HepG2 (cell line): ENCODE results near the gene SLC6A12. TPM values are rescaled to one million over a fixed set of nuclear protein-coding genes. Genes with fewer than 3 reads are reported as not detected.

ENCODE experiments used
- ATAC-seq: fragments of 200-7000 bp; cut with Tn5 transposase; 3 replicates; pipeline ENCODE4 v1.9.1; 2020; ENCODE audit warnings: mild to moderate bottlenecking, moderate library complexity
- BruUV-seq: library from RNA; stranded (reverse); fragments of 400-500 nt; replicated peaks from 2 replicates; lab custom pipeline; 2021; lab: Mats Ljungman, UMichigan
- CTCF ChIA-PET: fragments of 300-600 bp; formaldehyde crosslinking; extraction: SDS; loops from one replicate; lab custom pipeline; 2021; ENCODE audit warnings: low total read pairs, inconsistent platforms, low intra/inter-chr PET ratio; lab: Yijun Ruan, JAX
- POLR2A ChIA-PET: fragments of 350-600 bp; sonication (Branson Sonifier 250); formaldehyde crosslinking; loops from one replicate; lab custom pipeline; 2020; ENCODE audit warnings: antibody characterized with exemption, inconsistent platforms; lab: Yijun Ruan, JAX
- DNase-seq: peaks from one replicate; pipeline ENCODE4 v3.0.0-alpha.2; 2015; ENCODE audit warnings: low spot score
- FAIRE-seq: peaks from 3 replicates; lab custom pipeline; 2011; peaks lifted over from hg19 to GRCh38; lab: Jason Lieb, UNC
- H2AFZ ChIP-seq: one replicate; pipeline ENCODE4 v1.6.1; 2011; ENCODE audit warnings: low read length, inconsistent platforms
- H3K27ac ChIP-seq: fragments of 300-600 bp; 3 replicates; pipeline ENCODE4 v1.8.0; 2011; ENCODE audit warnings: mixed run types, mild to moderate bottlenecking, mixed read lengths, low read length, inconsistent platforms; ENCODE audit not compliant: insufficient read depth; ENCODE audit errors: extremely low read length
- H3K27me3 ChIP-seq, 2 experiments: fragments of 200-600 bp in 1 of 2; 2 replicates in 1 of 2; 3 replicates in 1 of 2; pipeline versions ENCODE4 v1.6.0 to v1.8.0; 2011; ENCODE audit warnings: low read length in 2 of 2, mild to moderate bottlenecking in 2 of 2, moderate library complexity in 2 of 2, inconsistent platforms in 1 of 2; ENCODE audit not compliant: insufficient read depth in 2 of 2, control insufficient read depth in 1 of 2
- H3K36me3 ChIP-seq, 2 experiments: fragments of 200-600 bp in 1 of 2; replicated peaks in 1 of 2; 2 replicates in 1 of 2; 3 replicates in 1 of 2; pipeline versions ENCODE4 v1.5.1 to v1.8.0; 2011; ENCODE audit warnings: low read length in 2 of 2, inconsistent platforms in 1 of 2; ENCODE audit not compliant: insufficient read depth in 2 of 2, control insufficient read depth in 1 of 2
- H3K4me1 ChIP-seq: 2 replicates; pipeline ENCODE4 v1.5.1; 2012; ENCODE audit warnings: low read length, inconsistent platforms; ENCODE audit not compliant: insufficient read depth
- H3K4me2 ChIP-seq: 2 replicates; pipeline ENCODE4 v1.6.0; 2011; ENCODE audit warnings: low read depth, low read length, inconsistent platforms
- H3K4me3 ChIP-seq, 3 experiments: fragments of 200-600 bp in 1 of 3; sonication (generic), shearing (Covaris generic) in 1 of 3; replicated peaks in 1 of 3; 2 replicates each; pipeline ENCODE4 v1.5.1; 2011 to 2016; ENCODE audit warnings: low read length in 3 of 3, inconsistent platforms in 2 of 3, low read depth in 2 of 3, mild to moderate bottlenecking in 2 of 3, control low read depth in 1 of 3, mixed read lengths in 1 of 3; ENCODE audit not compliant: insufficient read depth in 1 of 3
- H3K79me2 ChIP-seq: one replicate; pipeline ENCODE4 v1.6.1; 2011; ENCODE audit warnings: low read length, inconsistent platforms; ENCODE audit not compliant: insufficient read depth
- H3K9ac ChIP-seq: 2 replicates; pipeline ENCODE4 v1.6.0; 2011; ENCODE audit warnings: mild to moderate bottlenecking, low read depth, low read length, inconsistent platforms; ENCODE audit not compliant: insufficient read depth
- H3K9me3 ChIP-seq: 2 replicates; pipeline ENCODE4 v1.5.1; 2012; ENCODE audit warnings: mild to moderate bottlenecking, low read length
- H4K20me1 ChIP-seq: 2 replicates; pipeline ENCODE4 v1.6.0; 2011; ENCODE audit warnings: inconsistent platforms, mild to moderate bottlenecking, low read length, moderate library complexity; ENCODE audit not compliant: insufficient read depth
- HES4 ChIP-seq: sonication (generic); formaldehyde crosslinking; IDR thresholded peaks from 2 replicates; pipeline ENCODE4 v1.9.0; 2021; ENCODE audit warnings: mild to moderate bottlenecking, missing genetic modification reagents, borderline replicate concordance
- NFRKB ChIP-seq: fragments of 450-650 bp; IDR thresholded peaks from 2 replicates; pipeline ENCODE4 v1.6.1; 2017
- SMAD1 ChIP-seq: sonication (generic); formaldehyde crosslinking; IDR thresholded peaks from 2 replicates; pipeline ENCODE4 v1.4.0; 2020; ENCODE audit warnings: missing genetic modification reagents, low read depth, mild to moderate bottlenecking, borderline replicate concordance
- ZC3H13 ChIP-seq: sonication (generic); formaldehyde crosslinking; IDR thresholded peaks from 2 replicates; pipeline ENCODE4 v1.8.1; 2023; ENCODE audit warnings: mild to moderate bottlenecking, missing genetic modification reagents, moderate library complexity
- ZIK1 ChIP-seq: sonication (generic); formaldehyde crosslinking; IDR thresholded peaks from 2 replicates; pipeline ENCODE4 v1.5.0; 2020; ENCODE audit warnings: mild to moderate bottlenecking, low read depth, missing genetic modification reagents, borderline replicate concordance
- ZNF276 ChIP-seq: sonication (generic); formaldehyde crosslinking; IDR thresholded peaks from 2 replicates; pipeline ENCODE4 v1.4.0; 2020; ENCODE audit warnings: mild to moderate bottlenecking, low read depth, missing genetic modification reagents
- ZNF33B ChIP-seq: sonication (generic); formaldehyde crosslinking; IDR thresholded peaks from 2 replicates; pipeline ENCODE4 v1.5.1; 2020; ENCODE audit warnings: mild to moderate bottlenecking, missing genetic modification reagents
- ZNF354B ChIP-seq: sonication (generic); formaldehyde crosslinking; IDR thresholded peaks from 2 replicates; pipeline ENCODE4 v1.8.0; 2022; ENCODE audit warnings: mild to moderate bottlenecking, missing genetic modification reagents
- ZNF569 ChIP-seq: sonication (generic); formaldehyde crosslinking; IDR thresholded peaks from 2 replicates; pipeline ENCODE4 v1.5.0; 2020; ENCODE audit warnings: mild to moderate bottlenecking, missing genetic modification reagents, moderate library complexity, borderline replicate concordance
- ZNF619 ChIP-seq: sonication (generic); formaldehyde crosslinking; IDR thresholded peaks from 2 replicates; pipeline ENCODE4 v1.4.0; 2020; ENCODE audit warnings: mild to moderate bottlenecking, missing genetic modification reagents
- ZSCAN21 ChIP-seq: sonication (generic); formaldehyde crosslinking; IDR thresholded peaks from 2 replicates; pipeline ENCODE4 v1.8.0; 2022; ENCODE audit warnings: mild to moderate bottlenecking, missing genetic modification reagents, moderate library complexity, borderline replicate concordance
- WGBS: methylation state at CpG from one replicate; pipeline ENCODE4 v1.1.6; 2017; ENCODE audit warnings: low lambda C conversion rate; 5-methylcytosine and 5-hydroxymethylcytosine counted together
- in situ Hi-C: cut with HindIII; loops from 2 replicates; pipeline ENCODE4 v1.10.0; 2017; ENCODE audit warnings: low pct_unique_long_range_greater_than_20kb; ENCODE audit not compliant: extremely low pct_ligation_motif_present
- intact Hi-C: fragments of 100-400 bp; cut with micrococcal nuclease; formaldehyde crosslinking; loops from one replicate; pipeline ENCODE4 v1.10.0; 2022; ENCODE audit not compliant: unreplicated experiment
- polyA plus RNA-seq, 8 experiments: library from polyadenylated mRNA; depleted of rRNA in 3 of 8; stranded (reverse) in 7 of 8; unstranded in 1 of 8; fragments of >200 nt; fragmentation: Illumina TruSeq in 4 of 8; extraction: Trizol in 4 of 8; gene quantifications; 2 replicates each; pipeline versions ENCODE4 v1.2.1 to v1.2.3, GENCODE V29; 2011 to 2016; ENCODE audit warnings: low read depth in 4 of 8, missing spikeins in 1 of 8, mixed read lengths in 1 of 8; ENCODE audit not compliant: insufficient read depth in 1 of 8
- total RNA-seq, 5 experiments: library from RNA; depleted of rRNA; stranded (reverse); fragments of >200 nt; fragmentation: Illumina TruSeq; extraction: Trizol; gene quantifications; 2 replicates each; pipeline ENCODE4 v1.2.3, GENCODE V29; 2016; ENCODE audit warnings: low read depth in 1 of 5
- TF ChIP-seq, protein P1 (sequence below): sonication (generic); formaldehyde crosslinking; IDR thresholded peaks from 2 replicates; pipeline ENCODE4 v1.4.0; 2020; ENCODE audit warnings: mild to moderate bottlenecking, missing genetic modification reagents
- TF ChIP-seq, protein P2 (sequence below): sonication (generic); formaldehyde crosslinking; IDR thresholded peaks from 2 replicates; pipeline ENCODE4 v1.4.0; 2020; ENCODE audit warnings: missing genetic modification reagents, mild to moderate bottlenecking, borderline replicate concordance
- TF ChIP-seq, protein P3 (sequence below): sonication (generic); formaldehyde crosslinking; IDR thresholded peaks from 2 replicates; pipeline ENCODE4 v1.8.0; 2023; ENCODE audit warnings: mild to moderate bottlenecking, missing genetic modification reagents

SLC6A12 gene
- total and polyA plus RNA-seq, 2 of the 13 experiments (the other 11 are each of a cell fraction or from before 2014, with no cell fraction given): 3.7 to 18.8 TPM

- FAIRE-seq (no peak), ATAC-seq (no peak), DNase-seq (no peak)
- no peak overlapping the region for H2AFZ ChIP-seq
- no peak overlapping the region for H3K27ac ChIP-seq
- WGBS: 30% methylated on average over 13 of the region's 22 CpGs
- no peaks in the 10 kb centered on the region for H3K79me2 ChIP-seq
- in situ Hi-C loops (no loop called here), intact Hi-C loops (no loop called here)
- H3K9me3 ChIP-seq: no peaks in the 10 kb centered on the region
- no peaks in the 10 kb centered on the region for H3K36me3 ChIP-seq
- H3K4me3 ChIP-seq: no peak overlapping the region
- H3K4me2 ChIP-seq: no peak overlapping the region
- POLR2A ChIA-PET: no interaction called here
- BruUV-seq: no TSS peak
- 0 out of 2 replicates have a peak, but pooled peaks cover 3% of the 10 kb centered on the region for H4K20me1 ChIP-seq
- CTCF ChIA-PET: interaction anchor here (0.8 to 1.2 kb wide), 2 partner anchors 20 to 51 kb away, joined by 3 to 4 read pairs; no protein-coding TSS in a partner anchor
- no peak overlapping the region for H3K9ac ChIP-seq
- peaks cover 5 to 96% of the 10 kb centered on the region in 2 experiments; a peak in 4 of 5 replicates for H3K27me3 ChIP-seq
- peaks cover 30% of the 10 kb centered on the region for H3K4me1 ChIP-seq
- no peak for TF ChIP-seq SMAD1 (CRISPR knock-in tag)
- no peak for TF ChIP-seq ZNF619
- no peak for TF ChIP-seq ZNF33B (CRISPR knock-in tag)
- no peak for TF ChIP-seq HES4 (CRISPR knock-in tag)
- TF ChIP-seq, protein P1, sequence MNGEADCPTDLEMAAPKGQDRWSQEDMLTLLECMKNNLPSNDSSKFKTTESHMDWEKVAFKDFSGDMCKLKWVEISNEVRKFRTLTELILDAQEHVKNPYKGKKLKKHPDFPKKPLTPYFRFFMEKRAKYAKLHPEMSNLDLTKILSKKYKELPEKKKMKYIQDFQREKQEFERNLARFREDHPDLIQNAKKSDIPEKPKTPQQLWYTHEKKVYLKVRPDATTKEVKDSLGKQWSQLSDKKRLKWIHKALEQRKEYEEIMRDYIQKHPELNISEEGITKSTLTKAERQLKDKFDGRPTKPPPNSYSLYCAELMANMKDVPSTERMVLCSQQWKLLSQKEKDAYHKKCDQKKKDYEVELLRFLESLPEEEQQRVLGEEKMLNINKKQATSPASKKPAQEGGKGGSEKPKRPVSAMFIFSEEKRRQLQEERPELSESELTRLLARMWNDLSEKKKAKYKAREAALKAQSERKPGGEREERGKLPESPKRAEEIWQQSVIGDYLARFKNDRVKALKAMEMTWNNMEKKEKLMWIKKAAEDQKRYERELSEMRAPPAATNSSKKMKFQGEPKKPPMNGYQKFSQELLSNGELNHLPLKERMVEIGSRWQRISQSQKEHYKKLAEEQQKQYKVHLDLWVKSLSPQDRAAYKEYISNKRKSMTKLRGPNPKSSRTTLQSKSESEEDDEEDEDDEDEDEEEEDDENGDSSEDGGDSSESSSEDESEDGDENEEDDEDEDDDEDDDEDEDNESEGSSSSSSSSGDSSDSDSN (CRISPR knock-in tag): no peak
- TF ChIP-seq, protein P2, sequence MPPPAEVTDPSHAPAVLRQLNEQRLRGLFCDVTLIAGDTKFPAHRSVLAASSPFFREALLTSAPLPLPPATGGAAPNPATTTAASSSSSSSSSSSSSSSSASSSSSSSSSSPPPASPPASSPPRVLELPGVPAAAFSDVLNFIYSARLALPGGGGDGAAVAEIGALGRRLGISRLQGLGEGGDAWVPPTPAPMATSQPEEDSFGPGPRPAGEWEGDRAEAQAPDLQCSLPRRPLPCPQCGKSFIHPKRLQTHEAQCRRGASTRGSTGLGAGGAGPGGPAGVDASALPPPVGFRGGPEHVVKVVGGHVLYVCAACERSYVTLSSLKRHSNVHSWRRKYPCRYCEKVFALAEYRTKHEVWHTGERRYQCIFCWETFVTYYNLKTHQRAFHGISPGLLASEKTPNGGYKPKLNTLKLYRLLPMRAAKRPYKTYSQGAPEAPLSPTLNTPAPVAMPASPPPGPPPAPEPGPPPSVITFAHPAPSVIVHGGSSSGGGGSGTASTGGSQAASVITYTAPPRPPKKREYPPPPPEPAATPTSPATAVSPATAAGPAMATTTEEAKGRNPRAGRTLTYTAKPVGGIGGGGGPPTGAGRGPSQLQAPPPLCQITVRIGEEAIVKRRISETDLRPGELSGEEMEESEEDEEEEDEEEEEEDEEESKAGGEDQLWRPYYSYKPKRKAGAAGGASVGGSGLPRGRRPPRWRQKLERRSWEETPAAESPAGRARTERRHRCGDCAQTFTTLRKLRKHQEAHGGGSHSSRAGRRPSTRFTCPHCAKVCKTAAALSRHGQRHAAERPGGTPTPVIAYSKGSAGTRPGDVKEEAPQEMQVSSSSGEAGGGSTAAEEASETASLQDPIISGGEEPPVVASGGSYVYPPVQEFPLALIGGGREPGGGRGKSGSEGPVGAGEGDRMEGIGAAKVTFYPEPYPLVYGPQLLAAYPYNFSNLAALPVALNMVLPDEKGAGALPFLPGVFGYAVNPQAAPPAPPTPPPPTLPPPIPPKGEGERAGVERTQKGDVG (CRISPR knock-in tag): no peak
- TF ChIP-seq ZC3H13 (CRISPR knock-in tag): no peak
- TF ChIP-seq ZNF354B (CRISPR knock-in tag): no peak
- TF ChIP-seq ZIK1: no peak
- no peak for TF ChIP-seq ZNF276 (CRISPR knock-in tag)
- TF ChIP-seq NFRKB: no peak
- TF ChIP-seq, protein P3, sequence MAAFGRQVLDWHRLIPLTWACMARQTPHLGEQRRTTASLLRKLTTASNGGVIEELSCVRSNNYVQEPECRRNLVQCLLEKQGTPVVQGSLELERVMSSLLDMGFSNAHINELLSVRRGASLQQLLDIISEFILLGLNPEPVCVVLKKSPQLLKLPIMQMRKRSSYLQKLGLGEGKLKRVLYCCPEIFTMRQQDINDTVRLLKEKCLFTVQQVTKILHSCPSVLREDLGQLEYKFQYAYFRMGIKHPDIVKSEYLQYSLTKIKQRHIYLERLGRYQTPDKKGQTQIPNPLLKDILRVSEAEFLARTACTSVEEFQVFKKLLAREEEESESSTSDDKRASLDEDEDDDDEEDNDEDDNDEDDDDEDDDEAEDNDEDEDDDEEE (CRISPR knock-in tag): no peak
- TF ChIP-seq ZSCAN21: no peak
- TF ChIP-seq ZNF569: no peak
Measured at GRCh38 chr12:168763-169525, 45.0 kb downstream of the SLC6A12 start.
